ENCODE data around the gene MAST2.
"Not testable (repeated sequence)": the region's sequence is repeated elsewhere in the genome, so short reads cannot be mapped to it uniquely, and the experiment has no call there.

Gene MAST2

GRCh38 chr1:45846931-45847330 is 43.5 kb downstream of the MAST2 start:
- TF ChIP-seq, protein P1, sequence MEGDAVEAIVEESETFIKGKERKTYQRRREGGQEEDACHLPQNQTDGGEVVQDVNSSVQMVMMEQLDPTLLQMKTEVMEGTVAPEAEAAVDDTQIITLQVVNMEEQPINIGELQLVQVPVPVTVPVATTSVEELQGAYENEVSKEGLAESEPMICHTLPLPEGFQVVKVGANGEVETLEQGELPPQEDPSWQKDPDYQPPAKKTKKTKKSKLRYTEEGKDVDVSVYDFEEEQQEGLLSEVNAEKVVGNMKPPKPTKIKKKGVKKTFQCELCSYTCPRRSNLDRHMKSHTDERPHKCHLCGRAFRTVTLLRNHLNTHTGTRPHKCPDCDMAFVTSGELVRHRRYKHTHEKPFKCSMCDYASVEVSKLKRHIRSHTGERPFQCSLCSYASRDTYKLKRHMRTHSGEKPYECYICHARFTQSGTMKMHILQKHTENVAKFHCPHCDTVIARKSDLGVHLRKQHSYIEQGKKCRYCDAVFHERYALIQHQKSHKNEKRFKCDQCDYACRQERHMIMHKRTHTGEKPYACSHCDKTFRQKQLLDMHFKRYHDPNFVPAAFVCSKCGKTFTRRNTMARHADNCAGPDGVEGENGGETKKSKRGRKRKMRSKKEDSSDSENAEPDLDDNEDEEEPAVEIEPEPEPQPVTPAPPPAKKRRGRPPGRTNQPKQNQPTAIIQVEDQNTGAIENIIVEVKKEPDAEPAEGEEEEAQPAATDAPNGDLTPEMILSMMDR (conservative IDR thresholded peaks at IDR 0.05), result no peak
- no peak overlapping the region for H3K27ac ChIP-seq

DNA sequence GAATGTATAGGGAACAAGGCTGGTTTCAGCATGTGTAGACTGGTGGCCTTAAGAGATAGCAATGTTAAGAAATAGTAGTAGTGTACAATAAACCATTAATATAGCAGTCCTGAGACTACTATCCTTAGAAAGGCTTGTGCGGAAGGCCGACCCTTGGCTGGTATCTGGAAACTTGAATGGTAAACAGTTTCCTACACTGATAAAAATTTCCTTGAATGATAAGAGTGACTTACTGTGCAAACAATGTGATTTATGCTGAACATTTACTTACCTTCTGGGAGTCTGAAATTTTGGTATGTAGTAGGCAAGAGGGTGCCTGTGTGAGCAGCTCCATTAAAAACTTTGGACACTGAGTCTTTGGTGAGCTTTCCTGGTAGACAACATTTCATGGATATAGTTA is 44.7 kb downstream of the MAST2 start:
- peak overlapping the region; percentile 24 for H3K27ac ChIP-seq
- TF ChIP-seq, protein P1 (conservative IDR thresholded peaks at IDR 0.05), result no peak

DNA sequence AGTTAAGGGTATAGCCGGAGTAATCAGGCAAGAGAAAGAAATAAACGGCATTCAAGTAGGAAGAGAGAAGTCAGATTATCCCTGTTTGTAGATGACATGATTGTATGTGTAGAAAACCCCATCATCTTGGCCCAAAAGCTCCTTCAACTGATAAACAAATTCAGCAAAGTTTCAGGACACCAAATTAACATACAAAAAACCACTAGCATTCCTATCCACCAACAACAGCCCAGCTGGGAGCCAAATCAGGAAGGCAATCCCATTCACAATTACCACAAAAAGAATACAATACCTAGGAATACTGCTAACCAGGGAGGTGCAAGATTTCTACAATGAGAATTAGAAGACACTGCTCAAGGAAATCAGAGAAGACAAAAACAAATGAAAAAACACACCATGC is 45.3 kb downstream of the MAST2 start:
- TF ChIP-seq, protein P1 (conservative IDR thresholded peaks at IDR 0.05), result no peak
- H3K27ac ChIP-seq, result peak overlapping the region; percentile 24; the same call in 1 of the 2 replicates

- no peak overlapping the region for H3K27ac ChIP-seq
- TF ChIP-seq, protein P1 (conservative IDR thresholded peaks at IDR 0.05), result no peak
These were observed 46.6 kb downstream of the MAST2 start for GRCh38 chr1:45850017-45850416.

DNA sequence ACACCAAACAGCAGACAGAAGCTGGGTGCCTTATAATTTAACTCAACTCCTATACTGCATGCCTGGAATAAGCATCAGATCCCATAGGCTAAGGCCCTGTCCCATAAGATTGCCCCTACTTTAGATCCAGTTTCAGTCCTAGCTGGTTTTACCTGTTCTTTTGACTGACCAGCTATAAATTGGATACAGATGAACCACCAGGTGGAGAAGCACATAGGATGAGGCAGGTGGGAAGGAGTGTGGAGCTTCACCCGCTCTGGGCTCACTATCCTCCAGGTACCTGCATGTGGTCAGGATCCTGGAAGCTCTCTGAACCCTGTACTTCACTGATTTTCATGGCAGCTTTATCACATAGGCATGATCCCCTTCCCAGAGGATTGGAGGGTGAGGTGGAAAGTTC is 51.3 kb downstream of the MAST2 start:
- TF ChIP-seq, protein P1 (conservative IDR thresholded peaks at IDR 0.05), result no peak; the same call in 1 of the 2 replicates
- peak overlapping the region; percentile 51 for H3K27ac ChIP-seq

DNA sequence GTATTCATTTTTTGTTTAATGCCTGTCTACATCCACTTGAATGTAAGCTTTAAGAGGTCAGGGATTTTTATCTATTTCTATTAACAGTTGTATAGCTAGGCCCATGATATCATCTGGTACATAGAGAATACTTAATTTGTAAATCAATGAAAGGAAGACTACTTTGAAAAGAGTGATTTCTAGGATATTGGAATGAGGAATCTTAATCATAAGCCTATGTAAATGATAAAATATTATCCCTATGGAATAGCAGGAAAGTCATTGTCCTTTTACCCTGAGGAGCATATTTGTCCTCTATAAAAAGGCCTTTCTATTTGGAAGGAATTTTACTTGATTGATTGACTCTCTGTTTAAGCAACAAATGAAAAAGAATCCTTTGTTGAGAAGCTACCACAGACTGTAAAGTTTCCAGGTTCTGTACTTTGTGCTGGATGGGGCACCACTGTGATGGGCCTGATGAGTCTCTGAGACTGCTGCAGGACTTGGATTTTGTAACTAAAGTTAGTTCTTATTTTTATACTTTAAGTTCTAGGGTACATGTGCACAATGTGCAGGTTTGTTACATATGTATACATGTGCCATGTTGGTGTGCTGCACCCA is 53.8 kb downstream of the MAST2 start:
- H3K27ac ChIP-seq, result peak overlapping the region; percentile 51
- TF ChIP-seq, protein P1 (conservative IDR thresholded peaks at IDR 0.05), result no peak

DNA sequence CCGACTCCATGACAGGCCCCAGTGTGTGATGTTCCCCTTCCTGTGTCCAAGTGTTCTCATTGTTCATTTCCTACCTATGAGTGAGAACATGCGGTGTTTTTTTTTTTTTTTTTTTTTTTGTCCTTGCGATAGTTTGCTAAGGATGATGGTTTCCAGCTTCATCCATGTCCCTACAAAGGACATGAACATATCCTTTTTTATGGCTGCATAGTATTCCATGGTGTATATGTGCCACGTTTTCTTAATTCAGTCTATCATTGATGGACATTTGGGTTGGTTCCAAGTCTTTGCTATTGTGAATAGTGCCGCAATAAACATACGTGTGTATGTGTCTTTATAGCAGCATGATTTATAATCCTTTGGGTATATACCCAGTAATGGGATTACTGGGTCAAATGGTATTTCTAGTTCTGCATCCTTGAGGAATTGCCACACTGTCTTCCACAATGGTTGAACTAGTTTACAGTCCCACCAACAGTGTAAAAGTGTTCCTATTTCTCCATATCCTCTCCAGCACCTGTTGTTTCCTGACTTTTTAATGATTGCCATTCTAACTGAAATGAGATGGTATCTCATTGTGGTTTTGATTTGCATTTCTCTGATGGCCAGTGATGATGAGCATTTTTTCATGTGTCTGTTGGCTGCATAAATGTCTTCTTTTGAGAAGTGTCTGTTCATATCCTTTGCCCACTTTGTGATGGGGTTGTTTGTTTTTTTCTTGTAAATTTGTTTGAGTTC is 54.5 kb downstream of the MAST2 start:
- H3K27ac ChIP-seq, result not testable (repeated sequence)

DNA sequence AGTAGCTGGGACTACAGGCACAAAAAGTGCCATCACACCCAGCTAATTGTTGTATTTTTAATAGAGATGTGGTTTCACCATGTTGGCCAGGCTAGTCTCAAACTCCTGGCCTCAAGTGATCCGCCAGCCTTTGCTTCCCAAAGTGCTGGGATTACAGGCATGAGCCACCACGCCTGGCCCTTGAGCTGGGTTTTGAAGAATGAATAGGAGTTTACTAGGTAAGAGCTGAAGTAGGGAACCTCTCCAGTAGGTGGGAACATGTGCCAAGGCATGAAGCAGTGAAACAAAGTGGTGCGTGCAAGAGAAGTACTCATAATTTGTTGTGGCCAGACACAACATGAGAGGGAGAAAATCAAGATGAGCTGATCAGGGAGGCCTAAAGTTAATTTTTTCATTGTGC is 55.8 kb downstream of the MAST2 start:
- no peak overlapping the region for H3K27ac ChIP-seq
- TF ChIP-seq, protein P1 (conservative IDR thresholded peaks at IDR 0.05), result no peak
